Measurements from ENCODE around the gene TTL. TPM values are rescaled to one million over a fixed set of nuclear protein-coding genes. Genes with fewer than 3 reads are reported as not detected.

TTL gene
- total RNA-seq, 1 donor from 2014 or later = 42.9 TPM

DNA sequence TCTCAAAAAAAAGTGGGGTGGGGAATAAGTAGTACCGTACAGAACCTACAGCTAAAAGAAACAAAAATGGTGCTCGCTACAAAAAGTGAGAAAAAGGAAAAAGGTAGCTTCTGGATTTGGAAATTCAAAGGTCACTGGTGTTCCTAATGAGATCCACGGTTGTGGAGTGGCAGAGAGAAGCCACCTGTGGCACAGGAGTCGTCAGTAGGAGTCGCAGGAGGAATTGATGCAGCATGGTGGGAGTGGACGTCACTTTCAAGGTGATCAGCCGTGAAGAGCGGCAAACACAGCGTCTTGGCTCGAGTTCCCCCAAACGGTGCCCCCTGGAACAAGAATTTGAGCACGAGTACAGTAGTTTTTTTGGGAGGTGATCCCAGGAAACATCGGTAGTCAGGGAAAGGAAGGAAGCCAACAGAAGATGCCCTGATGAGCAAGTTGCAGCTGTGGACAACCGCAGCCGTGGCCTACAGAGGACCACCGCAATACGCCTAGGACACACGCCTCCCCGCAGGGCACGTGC is 1.4 kb upstream of the TTL start:
- no peaks in the 10 kb centered on the region for H3K36me3 Mint-ChIP-seq
- peak overlapping the region; percentile 57 for H3K27ac Mint-ChIP-seq
- TF ChIP-seq, protein P1, sequence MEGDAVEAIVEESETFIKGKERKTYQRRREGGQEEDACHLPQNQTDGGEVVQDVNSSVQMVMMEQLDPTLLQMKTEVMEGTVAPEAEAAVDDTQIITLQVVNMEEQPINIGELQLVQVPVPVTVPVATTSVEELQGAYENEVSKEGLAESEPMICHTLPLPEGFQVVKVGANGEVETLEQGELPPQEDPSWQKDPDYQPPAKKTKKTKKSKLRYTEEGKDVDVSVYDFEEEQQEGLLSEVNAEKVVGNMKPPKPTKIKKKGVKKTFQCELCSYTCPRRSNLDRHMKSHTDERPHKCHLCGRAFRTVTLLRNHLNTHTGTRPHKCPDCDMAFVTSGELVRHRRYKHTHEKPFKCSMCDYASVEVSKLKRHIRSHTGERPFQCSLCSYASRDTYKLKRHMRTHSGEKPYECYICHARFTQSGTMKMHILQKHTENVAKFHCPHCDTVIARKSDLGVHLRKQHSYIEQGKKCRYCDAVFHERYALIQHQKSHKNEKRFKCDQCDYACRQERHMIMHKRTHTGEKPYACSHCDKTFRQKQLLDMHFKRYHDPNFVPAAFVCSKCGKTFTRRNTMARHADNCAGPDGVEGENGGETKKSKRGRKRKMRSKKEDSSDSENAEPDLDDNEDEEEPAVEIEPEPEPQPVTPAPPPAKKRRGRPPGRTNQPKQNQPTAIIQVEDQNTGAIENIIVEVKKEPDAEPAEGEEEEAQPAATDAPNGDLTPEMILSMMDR (IDR thresholded peaks at IDR 0.05; ENCODE audit: unreplicated experiment) = no peak

DNA sequence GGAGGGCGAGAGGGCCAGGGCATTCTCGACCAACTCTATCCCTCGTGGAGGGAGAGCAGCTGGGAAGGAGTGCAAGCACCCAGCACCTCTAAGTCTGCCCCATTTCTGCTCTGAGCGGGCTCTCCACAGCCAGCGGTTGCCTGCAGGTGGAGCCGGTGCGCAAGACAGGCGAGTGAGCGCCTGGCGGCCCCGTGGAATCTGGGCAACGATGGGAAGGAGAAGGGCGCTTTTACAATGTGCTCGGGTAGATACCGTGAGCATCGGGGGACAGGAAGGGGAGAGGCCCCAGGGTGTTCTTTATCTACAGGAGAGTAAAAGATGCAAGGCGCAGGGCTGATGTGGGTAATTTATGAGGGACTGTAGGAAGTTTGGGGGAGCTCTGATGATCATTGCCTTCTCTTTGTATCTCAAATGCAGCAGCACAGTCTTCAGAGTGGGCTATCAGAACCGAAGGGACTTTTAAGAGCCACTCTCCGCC is 867 bp upstream of the TTL start:
- no peaks in the 10 kb centered on the region for H3K9me3 Mint-ChIP-seq
- H3K27ac Mint-ChIP-seq = peak overlapping the region; percentile 96
- DNase-seq (ENCODE audit: low spot score in 2 of 2, unreplicated experiment in 2 of 2) = peak; percentile 65 to 84
- TF ChIP-seq, protein P1 (IDR thresholded peaks at IDR 0.05; ENCODE audit: unreplicated experiment) = no peak
- no peaks in the 10 kb centered on the region for H3K27me3 Mint-ChIP-seq (ENCODE audit: low read depth)
- peaks cover 24% of the 10 kb centered on the region for H3K4me1 Mint-ChIP-seq
- H3K4me3 Mint-ChIP-seq = peak overlapping the region; percentile 94
- H3K36me3 Mint-ChIP-seq = peaks cover 3% of the 10 kb centered on the region

More for the DNA sequence above, 1.4 kb upstream of the TTL start:
- peaks cover 21% of the 10 kb centered on the region for H3K4me1 Mint-ChIP-seq
- no peaks in the 10 kb centered on the region for H3K27me3 Mint-ChIP-seq (ENCODE audit: low read depth)
- no peak for DNase-seq (ENCODE audit: low spot score in 2 of 2, unreplicated experiment in 2 of 2)
- no peaks in the 10 kb centered on the region for H3K9me3 Mint-ChIP-seq
- H3K4me3 Mint-ChIP-seq = peak overlapping the region; percentile 94

DNA sequence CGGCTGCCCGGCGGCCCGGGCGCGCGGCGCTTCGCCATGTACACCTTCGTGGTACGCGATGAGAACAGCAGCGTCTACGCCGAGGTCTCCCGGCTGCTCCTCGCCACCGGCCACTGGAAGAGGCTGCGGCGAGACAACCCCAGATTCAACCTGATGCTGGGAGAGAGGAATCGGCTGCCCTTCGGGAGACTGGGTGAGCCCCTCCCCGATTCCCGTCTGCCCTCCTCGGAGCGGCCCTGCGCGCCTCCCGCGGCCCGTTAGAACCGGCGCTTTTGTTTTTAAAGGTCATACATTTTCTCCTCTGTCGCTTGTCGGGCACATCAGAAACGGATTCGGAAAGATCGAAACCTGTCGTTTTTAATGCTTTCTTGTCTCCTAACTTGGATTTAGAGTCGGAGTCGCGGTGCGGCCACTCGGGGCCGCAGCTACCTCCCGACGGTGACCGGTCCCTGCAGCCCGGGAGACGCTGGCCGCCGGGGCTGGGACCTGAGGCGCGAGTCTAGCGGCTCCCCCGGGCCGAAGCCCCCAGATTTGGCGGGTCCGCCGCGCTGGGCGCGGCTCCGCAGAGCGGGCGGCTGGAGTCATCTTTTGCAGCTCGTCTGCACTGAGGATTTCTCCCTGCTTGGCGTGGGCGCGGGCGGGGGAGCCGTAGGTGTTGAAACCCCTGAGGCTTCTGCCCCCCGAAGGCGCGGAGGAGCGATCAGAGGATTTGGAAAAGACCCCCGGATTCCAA is 519 bp downstream of the TTL start:
- H3K36me3 Mint-ChIP-seq = peaks cover 12% of the 10 kb centered on the region
- no peaks in the 10 kb centered on the region for H3K9me3 Mint-ChIP-seq
- TF ChIP-seq, protein P1 (IDR thresholded peaks at IDR 0.05; ENCODE audit: unreplicated experiment) = no peak
- no peaks in the 10 kb centered on the region for H3K27me3 Mint-ChIP-seq (ENCODE audit: low read depth)
- peak overlapping the region; percentile 97 for H3K4me3 Mint-ChIP-seq
- peak overlapping the region; percentile 96 for H3K27ac Mint-ChIP-seq
- peaks cover 26% of the 10 kb centered on the region for H3K4me1 Mint-ChIP-seq
- peak in 1 of 2 experiments; percentile 63 for DNase-seq (ENCODE audit: low spot score in 2 of 2, unreplicated experiment in 2 of 2)

DNA sequence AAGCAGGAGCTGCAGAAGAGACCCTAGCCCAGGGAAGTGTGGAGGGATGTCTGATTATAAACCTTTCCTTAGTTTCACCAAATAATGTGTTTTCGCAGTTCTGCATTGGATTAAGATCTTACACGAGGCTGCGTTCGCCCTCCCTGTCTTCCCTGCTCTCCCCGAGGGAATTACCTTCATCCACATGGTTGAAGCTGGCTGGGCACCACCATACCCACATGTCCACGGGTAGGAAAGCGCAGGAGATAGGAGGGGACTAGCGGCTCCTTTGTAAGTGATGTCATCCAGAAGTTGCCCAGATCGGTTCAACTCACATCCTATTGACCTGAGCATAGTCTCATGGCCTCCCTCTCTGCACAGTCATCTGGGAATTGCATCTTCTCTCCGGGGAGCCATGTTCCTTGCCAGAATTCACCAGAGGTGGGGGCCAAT is 1.1 kb downstream of the TTL start:
- Mint-ChIP-seq H3K4me3 (peak overlapping the region; percentile 97), H3K9me3 (no peaks in the 10 kb centered on the region)
- DNase-seq (ENCODE audit: low spot score in 2 of 2, unreplicated experiment in 2 of 2) = peak in 1 of 2 experiments; percentile 41

DNA sequence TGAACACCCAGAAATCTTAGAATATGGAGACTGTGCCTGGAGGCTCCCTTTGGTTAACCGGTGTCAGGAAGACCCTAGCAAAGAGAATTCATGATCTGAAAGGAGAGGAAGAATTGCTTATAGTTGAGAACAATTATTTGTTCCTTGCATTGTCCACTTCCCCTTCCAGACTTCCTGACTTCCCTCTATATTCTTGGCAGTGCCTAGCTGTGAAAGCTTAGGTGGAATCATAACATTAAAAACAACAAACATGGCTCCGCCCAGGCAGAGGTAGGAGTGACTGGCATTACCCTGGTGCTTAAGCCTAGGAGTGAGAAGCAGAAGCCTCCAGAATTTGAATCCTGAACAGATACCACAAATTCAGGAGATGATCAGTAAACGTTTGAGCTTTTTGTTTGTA is 1.9 kb downstream of the TTL start:
- Mint-ChIP-seq H3K27me3 (ENCODE audit: low read depth) (no peaks in the 10 kb centered on the region), H3K4me3 (peak overlapping the region; percentile 97), H3K36me3 (peaks cover 20% of the 10 kb centered on the region), H3K9me3 (no peaks in the 10 kb centered on the region), H3K27ac (no peak overlapping the region), H3K4me1 (peaks cover 26% of the 10 kb centered on the region)
- TF ChIP-seq, protein P1 (IDR thresholded peaks at IDR 0.05; ENCODE audit: unreplicated experiment) = no peak
- no peak for DNase-seq (ENCODE audit: low spot score in 2 of 2, unreplicated experiment in 2 of 2)

More for the DNA sequence above, 1.1 kb downstream of the TTL start:
- TF ChIP-seq, protein P1 (IDR thresholded peaks at IDR 0.05; ENCODE audit: unreplicated experiment) = no peak
- Mint-ChIP-seq H3K4me1 (peaks cover 26% of the 10 kb centered on the region), H3K36me3 (peaks cover 17% of the 10 kb centered on the region), H3K27me3 (ENCODE audit: low read depth) (no peaks in the 10 kb centered on the region), H3K27ac (peak overlapping the region; percentile 82)

Data from mesothelial cell of epicardium (in vitro differentiated cells).